ENCODE results near the gene KRT38. TPM values are rescaled to one million over a fixed set of nuclear protein-coding genes. Genes with fewer than 3 reads are reported as not detected.

KRT38 gene
- total and polyA plus RNA-seq, 9 donors: not detected

DNA sequence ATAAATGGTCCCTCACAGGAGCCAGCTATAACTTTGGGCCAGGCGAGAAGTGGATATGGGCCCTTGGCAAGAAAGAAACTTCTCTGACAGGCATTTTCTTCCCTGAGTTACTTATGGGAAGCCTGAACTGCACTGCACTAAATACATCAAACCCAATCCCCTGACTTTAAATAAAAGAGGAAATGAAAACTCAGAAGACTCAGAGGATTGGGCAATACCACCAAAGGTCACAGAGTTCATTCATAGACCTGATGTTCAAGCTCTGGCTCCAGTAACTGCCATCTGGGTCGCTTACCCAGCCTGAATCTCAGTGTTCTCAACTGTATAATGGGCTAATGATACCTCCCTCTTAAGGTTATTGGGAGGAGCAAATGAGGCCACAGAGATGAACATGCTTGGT is 39.4 kb upstream of the KRT38 start:
- 60% methylated on average over 1 of the region's 2 CpGs for WGBS (ENCODE audit: insufficient coverage)
- H3K27me3 ChIP-seq (ENCODE audit: control insufficient read depth, insufficient read depth, low read length): peaks cover 2% of the 10 kb centered on the region
- H3K4me3 ChIP-seq (ENCODE audit: low read length): no peak overlapping the region

DNA sequence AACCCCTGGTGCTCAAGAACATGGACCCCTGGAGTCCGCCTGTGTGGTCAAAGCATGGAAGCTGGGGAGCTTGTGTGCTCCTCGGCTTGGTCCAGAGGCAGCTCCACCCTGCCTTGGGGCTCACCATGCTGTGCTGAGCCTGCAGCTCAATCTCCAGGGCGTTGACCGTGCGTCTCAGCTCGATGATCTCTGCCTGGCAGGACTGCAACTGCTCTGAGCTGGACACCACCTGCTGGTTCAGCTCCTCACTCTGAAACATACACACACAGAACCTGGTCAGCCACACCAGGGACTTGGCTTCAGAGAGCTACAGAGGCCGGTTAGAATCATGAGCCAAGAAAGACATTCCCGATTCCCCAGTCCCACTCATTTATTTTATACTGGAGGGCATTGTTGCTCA is 37.5 kb upstream of the KRT38 start:
- 85% methylated on average over 8 of the region's 8 CpGs for WGBS (ENCODE audit: insufficient coverage)
- no peaks in the 10 kb centered on the region for H3K4me1 ChIP-seq (ENCODE audit: control insufficient read depth, insufficient read depth, low read length)
- H3K36me3 ChIP-seq (ENCODE audit: control insufficient read depth, insufficient read depth, low read length): no peaks in the 10 kb centered on the region
- H3K27me3 ChIP-seq (ENCODE audit: control insufficient read depth, insufficient read depth, low read length): no peaks in the 10 kb centered on the region
- no peak overlapping the region for H3K4me3 ChIP-seq (ENCODE audit: low read length)
- DNase-seq: no peak
- H3K27ac ChIP-seq (ENCODE audit: low read length): no peak overlapping the region
- H3K9me3 ChIP-seq (replicated peaks; ENCODE audit: control insufficient read depth, low read depth, low read length): no peaks in the 10 kb centered on the region

More for the DNA sequence above, 39.4 kb upstream of the KRT38 start:
- no peak overlapping the region for H3K27ac ChIP-seq (ENCODE audit: low read length)
- no peaks in the 10 kb centered on the region for H3K36me3 ChIP-seq (ENCODE audit: control insufficient read depth, insufficient read depth, low read length)
- no peaks in the 10 kb centered on the region for H3K9me3 ChIP-seq (replicated peaks; ENCODE audit: control insufficient read depth, low read depth, low read length)
- no peak for DNase-seq
- no peaks in the 10 kb centered on the region for H3K4me1 ChIP-seq (ENCODE audit: control insufficient read depth, insufficient read depth, low read length)

DNA sequence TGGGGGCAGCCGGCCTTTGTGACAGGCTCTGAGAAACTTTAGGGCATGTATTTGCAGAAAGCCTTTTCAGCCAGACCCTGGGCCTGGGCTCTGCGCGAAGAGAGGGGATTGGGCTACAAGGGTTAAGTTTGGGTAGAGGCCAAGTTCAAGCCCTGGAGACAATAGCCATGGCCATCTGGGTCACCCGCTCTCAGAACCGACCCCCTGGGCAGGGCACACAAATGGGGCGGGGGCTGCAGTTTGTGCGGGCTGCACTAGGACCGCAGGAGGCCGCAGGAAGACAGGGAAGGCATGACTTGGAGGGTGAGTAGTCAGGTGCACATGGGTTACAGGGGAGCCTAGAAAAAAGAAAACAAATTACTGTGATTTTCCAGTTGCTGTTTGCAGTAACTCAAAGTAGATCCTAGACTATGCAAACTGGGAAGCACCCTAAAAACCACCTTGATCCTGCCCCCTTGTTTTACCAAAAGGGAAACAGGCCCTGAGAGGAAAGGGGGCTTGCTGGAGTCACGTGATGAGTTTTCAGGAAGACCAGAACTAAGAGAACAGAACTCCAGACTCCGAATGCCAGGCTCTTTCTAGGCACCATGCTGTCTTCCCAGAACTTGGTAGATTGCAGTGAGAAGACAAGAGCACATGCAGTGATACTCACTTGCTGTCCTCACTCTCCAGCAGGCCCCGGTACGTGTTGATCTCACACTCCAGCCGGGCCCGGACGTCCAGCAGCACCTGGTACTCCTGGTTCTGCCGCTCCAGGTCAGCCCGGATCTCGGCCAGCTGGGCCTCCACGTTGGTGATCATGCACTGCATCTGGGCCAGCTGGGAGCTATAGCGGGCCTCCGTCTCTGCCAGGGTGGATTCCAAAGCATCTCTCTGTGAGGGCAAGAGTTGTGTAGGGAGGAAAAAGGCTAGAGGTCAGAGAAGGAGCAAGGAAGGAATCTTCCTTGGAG is 36.4 kb upstream of the KRT38 start:
- no peaks in the 10 kb centered on the region for H3K27me3 ChIP-seq (ENCODE audit: control insufficient read depth, insufficient read depth, low read length)
- DNase-seq: no peak
- H3K4me3 ChIP-seq (ENCODE audit: low read length): no peak overlapping the region
- H3K9me3 ChIP-seq (replicated peaks; ENCODE audit: control insufficient read depth, low read depth, low read length): no peaks in the 10 kb centered on the region
- H3K4me1 ChIP-seq (ENCODE audit: control insufficient read depth, insufficient read depth, low read length): no peaks in the 10 kb centered on the region
- WGBS (ENCODE audit: insufficient coverage): 82% methylated on average over 22 of the region's 22 CpGs
- no peak overlapping the region for H3K27ac ChIP-seq (ENCODE audit: low read length)
- no peaks in the 10 kb centered on the region for H3K36me3 ChIP-seq (ENCODE audit: control insufficient read depth, insufficient read depth, low read length)

DNA sequence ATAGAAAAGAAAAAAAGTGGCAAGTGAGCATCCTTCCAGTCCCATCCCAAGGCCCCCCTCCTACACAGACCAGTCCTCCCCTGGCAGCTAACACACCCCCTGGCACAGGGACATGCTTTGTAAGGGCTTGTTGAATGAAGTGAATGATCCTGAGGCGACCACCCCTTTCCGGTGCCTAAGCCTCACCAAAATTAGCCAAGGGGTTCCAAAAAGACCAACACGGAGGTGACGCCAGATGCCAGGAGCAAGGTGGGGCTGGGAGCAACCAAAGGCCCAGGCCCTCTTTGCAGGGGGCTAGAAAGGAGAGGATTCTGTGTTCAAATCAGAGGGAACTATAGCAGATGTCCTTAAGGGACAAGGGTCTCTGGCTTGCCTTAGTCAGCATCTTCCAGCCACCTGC is 34.6 kb upstream of the KRT38 start:
- 96% methylated on average over 3 of the region's 4 CpGs for WGBS (ENCODE audit: insufficient coverage)
- no peaks in the 10 kb centered on the region for H3K9me3 ChIP-seq (replicated peaks; ENCODE audit: control insufficient read depth, low read depth, low read length)
- H3K27ac ChIP-seq (ENCODE audit: low read length): no peak overlapping the region
- DNase-seq: no peak
- H3K27me3 ChIP-seq (ENCODE audit: control insufficient read depth, insufficient read depth, low read length): no peaks in the 10 kb centered on the region
- H3K36me3 ChIP-seq (ENCODE audit: control insufficient read depth, insufficient read depth, low read length): no peaks in the 10 kb centered on the region
- no peak overlapping the region for H3K4me3 ChIP-seq (ENCODE audit: low read length)
- H3K4me1 ChIP-seq (ENCODE audit: control insufficient read depth, insufficient read depth, low read length): no peaks in the 10 kb centered on the region

DNA sequence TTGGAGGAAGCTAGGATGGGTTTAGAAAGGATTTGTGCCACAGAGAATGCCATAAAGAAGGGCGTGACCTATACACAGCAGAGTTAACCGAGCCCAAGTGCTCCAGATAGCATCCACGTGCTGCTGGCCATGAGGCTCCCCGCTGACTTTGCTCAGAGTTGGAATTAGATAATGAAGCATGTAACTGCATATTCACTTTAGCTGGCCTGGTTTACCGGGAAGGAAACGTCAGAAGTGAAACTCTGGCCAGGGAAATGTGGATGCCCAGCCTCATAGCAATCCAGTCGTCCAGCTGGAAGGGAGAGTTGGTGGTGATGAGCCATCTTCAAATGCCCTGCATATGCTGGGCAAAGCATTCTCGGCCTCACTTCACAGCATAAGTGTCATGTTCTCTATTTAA is 34.1 kb upstream of the KRT38 start:
- no peak for DNase-seq
- Histone ChIP-seq H3K27ac (ENCODE audit: low read length) (no peak overlapping the region), H3K4me3 (ENCODE audit: low read length) (no peak overlapping the region), H3K27me3 (ENCODE audit: control insufficient read depth, insufficient read depth, low read length) (no peaks in the 10 kb centered on the region), H3K4me1 (ENCODE audit: control insufficient read depth, insufficient read depth, low read length) (no peaks in the 10 kb centered on the region), H3K36me3 (ENCODE audit: control insufficient read depth, insufficient read depth, low read length) (no peaks in the 10 kb centered on the region), H3K9me3 (replicated peaks; ENCODE audit: control insufficient read depth, low read depth, low read length) (no peaks in the 10 kb centered on the region)
- 54% methylated on average over 7 of the region's 8 CpGs for WGBS (ENCODE audit: insufficient coverage)

DNA sequence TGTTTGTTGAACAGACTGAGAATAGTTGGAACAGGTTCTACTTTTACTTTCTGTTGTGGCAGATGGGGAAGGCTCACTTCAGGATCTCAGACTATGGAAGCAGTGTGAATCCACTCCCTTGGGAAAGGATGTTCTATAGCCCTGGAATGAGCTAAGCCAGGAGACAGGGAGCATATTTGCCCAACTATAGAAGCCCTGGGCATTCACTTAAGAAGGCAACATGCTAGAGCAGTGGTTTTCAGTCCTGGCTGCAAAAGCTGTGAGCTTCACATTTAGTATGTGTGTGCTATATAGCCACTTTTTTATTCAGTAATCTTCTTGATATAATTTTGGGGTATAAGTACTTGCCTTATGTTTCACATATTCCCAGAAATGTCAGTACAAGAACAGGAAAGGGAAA is 27.6 kb upstream of the KRT38 start:
- no peak for DNase-seq
- Histone ChIP-seq H3K27ac (ENCODE audit: low read length) (no peak overlapping the region), H3K27me3 (ENCODE audit: control insufficient read depth, insufficient read depth, low read length) (no peaks in the 10 kb centered on the region), H3K4me1 (ENCODE audit: control insufficient read depth, insufficient read depth, low read length) (no peaks in the 10 kb centered on the region), H3K36me3 (ENCODE audit: control insufficient read depth, insufficient read depth, low read length) (no peaks in the 10 kb centered on the region), H3K9me3 (replicated peaks; ENCODE audit: control insufficient read depth, low read depth, low read length) (no peaks in the 10 kb centered on the region), H3K4me3 (ENCODE audit: low read length) (no peak overlapping the region)

DNA sequence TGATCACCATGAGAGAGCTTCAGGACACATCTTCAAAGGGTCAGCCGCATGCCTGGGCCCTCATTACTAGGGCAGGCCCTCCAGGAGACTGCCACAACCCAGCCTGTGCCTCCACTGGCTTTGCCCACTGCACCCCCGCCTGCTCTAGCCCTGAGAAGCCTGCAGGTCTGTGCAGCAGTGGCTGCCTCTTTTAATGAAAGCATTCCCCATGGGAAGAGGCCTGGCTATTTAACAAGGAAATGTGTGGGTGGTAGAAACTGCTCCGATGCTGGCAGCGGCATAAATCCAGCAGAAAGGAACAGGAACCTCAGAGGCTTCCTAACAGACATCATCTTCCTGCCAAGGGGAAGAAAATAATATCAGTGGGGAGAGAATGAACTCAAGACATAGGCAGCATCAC is 26.8 kb upstream of the KRT38 start:
- Histone ChIP-seq H3K4me3 (ENCODE audit: low read length) (no peak overlapping the region), H3K27me3 (ENCODE audit: control insufficient read depth, insufficient read depth, low read length) (no peaks in the 10 kb centered on the region), H3K4me1 (ENCODE audit: control insufficient read depth, insufficient read depth, low read length) (no peaks in the 10 kb centered on the region), H3K36me3 (ENCODE audit: control insufficient read depth, insufficient read depth, low read length) (no peaks in the 10 kb centered on the region), H3K27ac (ENCODE audit: low read length) (no peak overlapping the region), H3K9me3 (replicated peaks; ENCODE audit: control insufficient read depth, low read depth, low read length) (no peaks in the 10 kb centered on the region)
- DNase-seq: peak; percentile 7
- WGBS (ENCODE audit: insufficient coverage): 51% methylated on average over 4 of the region's 4 CpGs

DNA sequence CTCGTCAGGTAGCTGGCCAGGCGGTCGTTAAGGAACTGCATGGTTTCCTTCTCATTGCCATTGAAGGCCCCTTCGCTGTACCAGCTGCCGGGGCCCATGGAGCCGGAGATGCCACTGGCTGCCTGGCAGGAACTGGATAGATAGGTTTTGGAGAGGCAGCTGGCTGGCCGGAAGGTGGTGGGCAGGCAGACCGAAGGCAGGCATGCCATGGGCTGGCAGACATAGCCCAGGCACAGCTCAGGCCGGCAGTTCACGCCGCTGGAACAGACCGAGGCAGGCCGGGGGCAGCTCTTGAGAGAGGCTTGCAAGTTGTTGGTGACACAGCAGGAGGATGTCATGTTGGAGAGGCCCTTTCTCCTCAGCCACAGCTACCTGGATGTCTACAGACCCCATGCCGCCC is 26.2 kb upstream of the KRT38 start, which contains the start of gene KRT32:
TSS of gene KRT32 (minus strand) at position 399 of the 400 bp plus-strand sequence. CDS start at position 338, 61 bp downstream.
- no peaks in the 10 kb centered on the region for H3K27me3 ChIP-seq (ENCODE audit: control insufficient read depth, insufficient read depth, low read length)
- no peak within 1 kb of the TSS for H3K27ac ChIP-seq (ENCODE audit: low read length)
- H3K36me3 ChIP-seq (ENCODE audit: control insufficient read depth, insufficient read depth, low read length): no peaks in the 10 kb centered on the region
- H3K9me3 ChIP-seq (replicated peaks; ENCODE audit: control insufficient read depth, low read depth, low read length): no peaks in the 10 kb centered on the region
- H3K4me3 ChIP-seq (ENCODE audit: low read length): no peak within 1 kb of the TSS
- no peak for DNase-seq
- no peaks in the 10 kb centered on the region for H3K4me1 ChIP-seq (ENCODE audit: control insufficient read depth, insufficient read depth, low read length)
- WGBS (ENCODE audit: insufficient coverage): 85% methylated on average over 8 of the region's 14 CpGs

DNA sequence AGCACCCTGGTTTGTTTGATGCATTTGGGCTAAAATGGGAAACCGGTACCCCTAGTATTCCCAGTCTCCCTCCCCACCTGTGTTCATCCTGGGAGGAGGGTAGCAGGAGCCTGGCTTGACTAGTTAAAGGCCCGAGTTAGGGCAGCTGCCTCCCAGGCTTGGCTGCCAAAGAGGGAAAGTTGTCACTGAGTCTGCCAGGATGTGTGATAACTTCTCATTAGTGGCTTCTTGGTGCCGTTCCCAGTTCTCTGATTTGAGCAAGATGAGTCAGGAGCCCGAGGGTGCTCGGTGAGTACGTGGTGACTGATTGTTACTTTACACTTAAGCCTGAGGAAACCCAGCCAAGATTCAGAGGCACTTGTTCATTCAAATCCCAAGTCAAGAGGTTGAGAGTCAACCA is 23.9 kb upstream of the KRT38 start:
- no peak overlapping the region for H3K27ac ChIP-seq (ENCODE audit: low read length)
- H3K36me3 ChIP-seq (ENCODE audit: control insufficient read depth, insufficient read depth, low read length): no peaks in the 10 kb centered on the region
- DNase-seq: peak; percentile 5
- no peaks in the 10 kb centered on the region for H3K4me1 ChIP-seq (ENCODE audit: control insufficient read depth, insufficient read depth, low read length)
- H3K9me3 ChIP-seq (replicated peaks; ENCODE audit: control insufficient read depth, low read depth, low read length): no peaks in the 10 kb centered on the region
- no peak overlapping the region for H3K4me3 ChIP-seq (ENCODE audit: low read length)
- WGBS (ENCODE audit: insufficient coverage): 58% methylated on average over 2 of the region's 6 CpGs
- no peaks in the 10 kb centered on the region for H3K27me3 ChIP-seq (ENCODE audit: control insufficient read depth, insufficient read depth, low read length)

DNA sequence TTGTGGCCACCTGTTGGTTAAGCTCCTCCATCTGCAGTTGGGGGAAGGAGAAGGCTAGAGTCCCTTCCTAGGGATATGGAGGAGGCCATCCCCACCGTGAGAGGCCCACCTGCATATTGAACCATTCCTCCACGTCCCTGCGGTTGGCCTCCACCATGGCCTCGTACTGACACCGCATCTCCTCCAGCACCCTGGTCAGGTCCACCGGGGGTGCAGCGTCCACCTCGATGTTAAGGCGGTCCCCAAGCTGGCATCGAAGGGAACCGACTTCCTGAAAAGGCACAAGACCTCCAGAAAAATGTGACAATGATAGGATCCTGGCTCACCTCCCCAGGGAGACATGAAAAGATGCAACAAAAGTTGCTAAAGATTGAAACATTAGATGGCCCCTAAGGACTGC is 23.4 kb upstream of the KRT38 start:
- Histone ChIP-seq H3K4me1 (ENCODE audit: control insufficient read depth, insufficient read depth, low read length) (no peaks in the 10 kb centered on the region), H3K36me3 (ENCODE audit: control insufficient read depth, insufficient read depth, low read length) (no peaks in the 10 kb centered on the region), H3K27ac (ENCODE audit: low read length) (no peak overlapping the region), H3K9me3 (replicated peaks; ENCODE audit: control insufficient read depth, low read depth, low read length) (no peaks in the 10 kb centered on the region), H3K27me3 (ENCODE audit: control insufficient read depth, insufficient read depth, low read length) (no peaks in the 10 kb centered on the region), H3K4me3 (ENCODE audit: low read length) (no peak overlapping the region)
- DNase-seq: no peak
- 84% methylated on average over 10 of the region's 11 CpGs for WGBS (ENCODE audit: insufficient coverage)
